Panc1 (cell line): ENCODE data around the gene SORT1. TPM values are rescaled to one million over a fixed set of nuclear protein-coding genes. Genes with fewer than 3 reads are reported as not detected.

Experiments used
- ATAC-seq: fragments of 200-7000 bp; cut with Tn5 transposase; 2 replicates; pipeline ENCODE4 v1.9.1; 2020; ENCODE audit warnings: mild to moderate bottlenecking, moderate library complexity
- BruUV-seq: library from RNA; stranded (reverse); fragments of 400-500 nt; replicated peaks from 2 replicates; lab custom pipeline; 2021; lab: Mats Ljungman, UMichigan
- CTCF ChIA-PET: fragments of 300-600 bp; sonication (Branson Sonifier 250); formaldehyde crosslinking; loops from one replicate; lab custom pipeline; 2022; ENCODE audit warnings: antibody characterized with exemption; lab: Charles Lee
- POLR2A ChIA-PET: fragments of 300-600 bp; sonication (Branson Sonifier 250); formaldehyde crosslinking; loops from one replicate; lab custom pipeline; 2022; ENCODE audit warnings: antibody characterized with exemption; lab: Charles Lee
- DNase-seq: peaks from one replicate; pipeline ENCODE4 v3.0.0-alpha.2; 2010; ENCODE audit warnings: low read depth, low spot score
- H3K27ac ChIP-seq: 2 replicates; pipeline ENCODE4 v1.5.1; 2011; ENCODE audit warnings: mild to moderate bottlenecking, low read length, inconsistent platforms
- H3K27me3 ChIP-seq: fragments of 200-500 bp; sonication (Bioruptor generic); 2 replicates; pipeline ENCODE4 v1.6.0; 2014; ENCODE audit warnings: low read length, inconsistent platforms; ENCODE audit not compliant: control insufficient read depth, insufficient read depth
- H3K36me3 ChIP-seq: fragments of 200-500 bp; sonication (Bioruptor generic); 2 replicates; pipeline ENCODE4 v1.5.1; 2014; ENCODE audit warnings: inconsistent platforms, mild to moderate bottlenecking, low read length, moderate library complexity; ENCODE audit not compliant: control insufficient read depth, insufficient read depth
- H3K4me1 ChIP-seq: 2 replicates; pipeline ENCODE4 v1.5.1; 2011; ENCODE audit warnings: inconsistent platforms, mild to moderate bottlenecking, low read length, moderate library complexity; ENCODE audit not compliant: control insufficient read depth, insufficient read depth
- H3K4me3 ChIP-seq, 2 experiments: 2 replicates each; pipeline ENCODE4 v1.5.1; 2011 to 2012; ENCODE audit warnings: low read depth in 2 of 2, low read length in 2 of 2, mild to moderate bottlenecking in 2 of 2, inconsistent platforms in 1 of 2, moderate library complexity in 1 of 2
- H3K9me3 ChIP-seq: fragments of 200-500 bp; sonication (Bioruptor generic); 2 replicates; pipeline ENCODE4 v1.5.1; 2014; ENCODE audit warnings: low read depth, mild to moderate bottlenecking, inconsistent platforms, low read length, moderate library complexity; ENCODE audit not compliant: control insufficient read depth, insufficient read depth
- POLR2AphosphoS5 ChIP-seq: IDR thresholded peaks from 2 replicates; pipeline ENCODE4 v1.6.1; 2012; ENCODE audit warnings: mild to moderate bottlenecking, low read depth, low read length, moderate library complexity
- REST ChIP-seq, 2 experiments: IDR thresholded peaks; 2 replicates each; pipeline ENCODE4 v1.6.1; 2011 to 2012; ENCODE audit warnings: low read depth in 2 of 2, control low read depth in 1 of 2, low read length in 1 of 2, mild to moderate bottlenecking in 1 of 2, moderate library complexity in 1 of 2; ENCODE audit not compliant: insufficient read depth in 1 of 2
- SIN3A ChIP-seq: IDR thresholded peaks from 2 replicates; pipeline ENCODE4 v1.6.1; 2012; ENCODE audit warnings: low read depth, mild to moderate bottlenecking, low read length, moderate library complexity, borderline replicate concordance; ENCODE audit not compliant: insufficient read depth
- TCF7L2 ChIP-seq: IDR thresholded peaks from 2 replicates; pipeline ENCODE4 v1.6.1; 2011; ENCODE audit warnings: mild to moderate bottlenecking, low read depth, low read length, inconsistent platforms
- in situ Hi-C: cut with HindIII; loops from 2 replicates; pipeline ENCODE4 v1.10.0; 2016; ENCODE audit warnings: low sequenced_read_pairs, low pct_unique_long_range_greater_than_20kb
- intact Hi-C: fragments of 100-400 bp; cut with micrococcal nuclease; formaldehyde crosslinking; loops from one replicate; pipeline ENCODE4 v1.10.0; 2022; ENCODE audit not compliant: unreplicated experiment
- total RNA-seq: library from RNA; stranded (reverse); gene quantifications from one replicate; pipeline ENCODE4 v1.2.1, GENCODE V29; 2021; ENCODE audit not compliant: unreplicated experiment
- TF ChIP-seq, protein P1 (sequence below): fragments of 450-650 bp; IDR thresholded peaks from 2 replicates; pipeline ENCODE4 v1.5.1; 2017; ENCODE audit warnings: mild to moderate bottlenecking

SORT1 gene
- total RNA-seq, 1 experiment from 2014 or later: 25.1 TPM

DNA sequence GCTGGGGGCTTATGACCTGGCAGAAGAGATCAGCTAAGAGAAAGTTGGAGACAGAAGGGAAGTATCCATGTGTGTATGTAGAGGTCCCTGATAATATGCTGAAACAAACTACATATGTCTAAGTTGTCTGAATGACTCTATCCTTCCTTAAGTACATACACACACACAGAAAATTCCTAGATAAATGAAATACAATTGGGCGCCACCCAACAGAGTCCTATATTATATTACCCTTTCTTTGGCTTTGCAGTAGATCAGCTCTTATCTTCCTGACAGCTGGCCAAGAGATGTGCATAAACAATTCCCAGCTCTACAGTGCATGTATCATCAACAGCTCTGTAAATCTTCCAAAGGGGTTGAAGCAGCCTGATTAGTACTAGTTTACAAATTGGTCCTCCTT is 40.1 kb downstream of the SORT1 start:
- intact Hi-C loops (no loop called here), in situ Hi-C loops (no loop called here)
- TF ChIP-seq SIN3A: no peak
- TF ChIP-seq REST (IDR thresholded peaks at IDR 0.05; ENCODE audit: insufficient read depth in 1 of 2, low read depth in 2 of 2, low read length in 1 of 2): no peak
- no peak for TF ChIP-seq TCF7L2
- no peak for TF ChIP-seq POLR2AphosphoS5
- TF ChIP-seq, protein P1, sequence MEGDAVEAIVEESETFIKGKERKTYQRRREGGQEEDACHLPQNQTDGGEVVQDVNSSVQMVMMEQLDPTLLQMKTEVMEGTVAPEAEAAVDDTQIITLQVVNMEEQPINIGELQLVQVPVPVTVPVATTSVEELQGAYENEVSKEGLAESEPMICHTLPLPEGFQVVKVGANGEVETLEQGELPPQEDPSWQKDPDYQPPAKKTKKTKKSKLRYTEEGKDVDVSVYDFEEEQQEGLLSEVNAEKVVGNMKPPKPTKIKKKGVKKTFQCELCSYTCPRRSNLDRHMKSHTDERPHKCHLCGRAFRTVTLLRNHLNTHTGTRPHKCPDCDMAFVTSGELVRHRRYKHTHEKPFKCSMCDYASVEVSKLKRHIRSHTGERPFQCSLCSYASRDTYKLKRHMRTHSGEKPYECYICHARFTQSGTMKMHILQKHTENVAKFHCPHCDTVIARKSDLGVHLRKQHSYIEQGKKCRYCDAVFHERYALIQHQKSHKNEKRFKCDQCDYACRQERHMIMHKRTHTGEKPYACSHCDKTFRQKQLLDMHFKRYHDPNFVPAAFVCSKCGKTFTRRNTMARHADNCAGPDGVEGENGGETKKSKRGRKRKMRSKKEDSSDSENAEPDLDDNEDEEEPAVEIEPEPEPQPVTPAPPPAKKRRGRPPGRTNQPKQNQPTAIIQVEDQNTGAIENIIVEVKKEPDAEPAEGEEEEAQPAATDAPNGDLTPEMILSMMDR: no peak
- no peaks in the 10 kb centered on the region for H3K9me3 ChIP-seq
- H3K4me3 ChIP-seq: no peak overlapping the region
- POLR2A ChIA-PET: no interaction called here
- H3K4me1 ChIP-seq: no peaks in the 10 kb centered on the region
- H3K27ac ChIP-seq: no peak overlapping the region
- no peaks in the 10 kb centered on the region for H3K27me3 ChIP-seq
- DNase-seq (no peak), ATAC-seq (no peak)
- H3K36me3 ChIP-seq: no peaks in the 10 kb centered on the region
- BruUV-seq: no TSS peak
- CTCF ChIA-PET: no interaction called here

- no peaks in the 10 kb centered on the region for H3K9me3 ChIP-seq
- no peaks in the 10 kb centered on the region for H3K4me1 ChIP-seq
- no peaks in the 10 kb centered on the region for H3K36me3 ChIP-seq
- ATAC-seq (no peak), DNase-seq (no peak)
- no peak overlapping the region for H3K4me3 ChIP-seq
- ChIA-PET CTCF (no interaction called here), POLR2A (no interaction called here)
- intact Hi-C loops (no loop called here), in situ Hi-C loops (no loop called here)
- no peak overlapping the region for H3K27ac ChIP-seq
- H3K27me3 ChIP-seq: no peaks in the 10 kb centered on the region
- no TSS peak for BruUV-seq
- TF ChIP-seq POLR2AphosphoS5: no peak
- TF ChIP-seq, protein P1: no peak
- TF ChIP-seq SIN3A: no peak
- no peak for TF ChIP-seq REST (IDR thresholded peaks at IDR 0.05; ENCODE audit: insufficient read depth in 1 of 2, low read depth in 2 of 2, low read length in 1 of 2)
- no peak for TF ChIP-seq TCF7L2
These were observed 40.8 kb downstream of the SORT1 start for GRCh38 chr1:109356915-109357314.
